Stimulated activated CD4-positive, alpha-beta T cell treated with anti-CD3 and anti-CD28 coated beads, Interleukin-1b, Interleukin-23, amount 100 ng/mL, for 4 hours (primary cell): ENCODE measurements around the gene SERPINB10.
"Not testable (repeated sequence)": the region's sequence is repeated elsewhere in the genome, so short reads cannot be mapped to it uniquely, and the experiment has no call there.

Experiments used
- DNase-seq, 2 donors: peaks; one replicate each; pipeline ENCODE4 v3.0.0-alpha.2; 2020; ENCODE audit warnings: low read depth in 2 of 2

SERPINB10 gene

GRCh38 chr18:63890950-63891304 lies 16.8 kb upstream of the SERPINB10 start:
- no peak for DNase-seq

DNA sequence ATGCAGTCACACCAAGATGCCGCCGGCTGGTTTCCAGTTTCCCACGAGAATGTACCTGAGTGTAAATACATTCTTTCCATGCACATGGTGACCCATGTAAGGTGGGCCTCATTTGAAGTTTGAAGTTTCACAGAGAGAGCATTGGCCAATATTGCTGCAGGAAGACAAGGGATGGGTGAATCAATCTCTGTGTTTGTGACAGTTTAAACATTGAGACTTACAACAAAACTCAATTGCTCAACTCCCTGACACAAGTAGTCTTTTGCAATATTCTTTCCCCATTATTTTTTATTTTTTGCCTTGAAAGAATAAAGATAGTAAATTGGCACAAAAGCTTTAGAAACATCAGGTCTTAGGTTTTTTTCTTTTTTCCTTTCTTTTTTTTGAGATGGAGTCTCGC lies 15.2 kb upstream of the SERPINB10 start:
- DNase-seq: no peak

- DNase-seq: no peak
Observed at GRCh38 chr18:63894106-63894772, 13.5 kb upstream of the SERPINB10 start.

- no peak for DNase-seq
Observed at GRCh38 chr18:63895190-63895589, 12.6 kb upstream of the SERPINB10 start.

GRCh38 chr18:63897072-63897471 lies 10.7 kb upstream of the SERPINB10 start:
- no peak for DNase-seq

DNA sequence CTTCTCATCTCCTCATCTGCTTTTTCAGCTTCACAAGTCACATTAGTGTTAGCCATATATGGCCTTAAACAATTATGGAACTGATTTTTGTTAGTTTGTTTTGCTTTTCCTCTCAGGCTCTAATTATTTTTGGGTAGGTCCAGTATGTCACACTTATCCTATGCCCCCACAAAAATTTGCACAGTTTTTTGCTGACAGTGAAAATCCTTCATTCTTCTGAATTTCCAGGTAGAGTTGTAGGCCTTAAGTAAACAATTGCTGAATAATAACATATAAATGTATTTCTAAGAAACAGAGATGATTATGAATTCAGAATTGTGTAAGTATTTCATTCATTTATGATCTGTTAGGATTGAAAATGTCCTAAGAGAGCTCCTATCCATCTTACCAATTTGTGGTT lies 8.6 kb upstream of the SERPINB10 start:
- DNase-seq: no peak

DNA sequence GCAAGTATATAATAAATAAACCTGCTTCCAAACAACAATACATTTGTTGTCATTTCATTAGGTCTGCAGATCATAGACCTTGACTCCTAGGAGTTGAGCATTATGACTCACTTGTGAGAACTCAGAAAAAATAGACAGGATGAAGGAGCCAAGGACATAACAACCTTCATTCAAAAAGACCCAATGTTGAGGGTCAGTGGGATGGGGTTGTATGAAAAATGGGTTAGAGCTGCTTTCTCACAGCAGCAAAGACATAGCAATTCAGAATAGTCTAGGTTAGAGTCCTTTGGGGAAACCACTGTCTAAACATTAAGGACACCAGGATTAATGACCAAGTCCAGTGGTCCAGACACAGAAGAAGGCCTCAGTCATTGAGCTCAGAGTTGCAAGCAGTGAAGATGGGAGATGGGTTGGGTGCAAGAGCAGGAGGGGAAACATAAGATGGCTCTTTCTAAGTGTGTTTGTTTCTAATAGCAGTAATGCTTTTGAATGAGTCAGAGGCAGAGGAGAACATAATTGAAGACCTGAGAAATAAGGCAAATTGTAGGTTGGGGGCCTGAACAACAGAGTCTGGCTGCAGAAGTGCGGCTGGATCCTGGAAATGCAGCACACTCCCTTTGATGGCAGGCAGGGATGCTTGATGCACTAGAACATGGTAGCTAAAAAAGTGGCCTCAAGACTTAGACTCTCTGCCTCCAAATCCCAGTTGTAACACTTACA lies 3.7 kb upstream of the SERPINB10 start:
- no peak for DNase-seq

- no peak for DNase-seq
Observed at GRCh38 chr18:63904694-63905093, 3.1 kb upstream of the SERPINB10 start.

GRCh38 chr18:63905361-63905760 lies 2.4 kb upstream of the SERPINB10 start:
- no peak for DNase-seq

GRCh38 chr18:63906056-63906455 lies 1.7 kb upstream of the SERPINB10 start:
- no peak for DNase-seq

DNA sequence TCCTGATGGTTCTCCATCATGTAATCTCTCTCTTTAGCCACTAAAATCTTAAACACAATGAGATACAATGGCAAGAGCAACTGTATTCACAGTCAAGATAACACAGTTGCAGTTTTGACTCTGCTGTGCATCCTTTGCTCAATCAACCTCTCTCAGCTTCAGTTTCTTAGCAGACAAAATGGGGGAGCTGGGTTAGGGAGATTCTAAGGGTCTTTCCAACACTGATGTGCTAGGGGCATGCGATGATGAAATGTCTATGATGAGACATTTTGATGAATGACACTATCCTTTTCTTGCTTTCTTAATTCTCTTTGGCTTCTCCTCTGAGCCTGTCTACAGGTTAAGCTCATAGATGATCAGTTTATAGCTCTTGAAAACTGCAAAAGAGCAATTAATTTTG lies 1.1 kb downstream of the SERPINB10 start:
- no peak for DNase-seq

DNA sequence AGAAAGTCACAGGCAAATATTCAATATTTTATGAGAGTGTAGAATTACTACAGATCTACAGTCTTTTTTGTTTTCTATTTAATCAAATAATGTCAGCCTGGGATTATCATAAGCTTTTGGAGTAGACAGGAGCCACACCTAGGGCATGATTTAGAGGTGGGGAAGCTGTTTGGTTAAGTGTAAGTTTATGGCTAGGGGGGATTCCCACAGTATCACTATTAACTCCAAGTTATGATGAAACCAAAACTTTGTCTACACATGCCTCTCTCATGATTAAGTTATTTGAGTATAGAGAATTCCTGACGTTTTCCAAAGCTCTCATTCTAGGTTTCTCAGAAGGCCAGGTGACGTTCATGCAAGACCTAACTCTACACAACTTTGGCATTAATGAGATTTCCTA lies 2.1 kb downstream of the SERPINB10 start:
- DNase-seq: no peak

DNA sequence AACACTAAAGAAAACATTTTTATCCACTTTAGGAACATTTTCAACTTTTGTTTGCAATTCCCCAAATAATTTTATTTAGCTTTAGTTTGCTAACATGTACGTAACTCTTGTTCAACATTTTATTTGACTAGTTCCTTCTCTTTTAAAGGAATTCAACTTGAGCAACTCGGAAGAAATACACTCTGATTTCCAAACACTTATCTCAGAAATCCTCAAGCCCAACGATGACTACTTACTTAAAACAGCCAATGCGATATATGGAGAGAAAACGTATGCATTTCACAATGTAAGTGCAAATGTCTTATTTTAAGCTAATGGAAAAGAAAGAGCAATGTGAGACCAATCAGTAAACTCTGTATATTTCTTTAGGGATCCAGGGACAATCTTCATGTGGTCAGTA lies 10.1 kb downstream of the SERPINB10 start:
- DNase-seq: no peak

GRCh38 chr18:63922049-63922448 lies 14.3 kb downstream of the SERPINB10 start:
- no peak for DNase-seq

GRCh38 chr18:63924551-63924950 lies 16.8 kb downstream of the SERPINB10 start:
- no peak for DNase-seq

DNA sequence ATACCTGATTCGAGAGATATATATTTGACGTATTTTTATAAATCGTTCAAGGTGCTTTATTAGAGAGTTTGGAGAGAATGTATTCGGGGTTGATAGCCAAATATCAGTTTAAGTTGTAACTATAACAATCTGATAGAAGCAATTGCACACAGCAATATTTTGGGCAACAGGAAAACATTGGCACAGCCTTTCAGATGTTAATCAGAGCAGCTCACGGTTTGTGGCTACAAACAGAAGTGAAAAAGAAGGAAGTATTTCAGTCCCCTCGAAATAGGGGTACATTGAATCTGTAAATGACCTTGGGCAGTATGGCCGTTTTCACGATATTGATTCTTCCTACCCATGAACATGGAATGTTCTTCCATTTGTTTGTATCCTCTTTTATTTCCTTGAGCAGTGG lies 20.6 kb downstream of the SERPINB10 start:
- no peak for DNase-seq

GRCh38 chr18:63929369-63929768 lies 21.6 kb downstream of the SERPINB10 start:
- DNase-seq: not testable (repeated sequence)

- DNase-seq: no peak
Observed at GRCh38 chr18:63930773-63931354, 23.1 kb downstream of the SERPINB10 start.

- peak in 1 of 2 donors; percentile 47 for DNase-seq
Observed at GRCh38 chr18:63936156-63936931, 28.6 kb downstream of the SERPINB10 start.

DNA sequence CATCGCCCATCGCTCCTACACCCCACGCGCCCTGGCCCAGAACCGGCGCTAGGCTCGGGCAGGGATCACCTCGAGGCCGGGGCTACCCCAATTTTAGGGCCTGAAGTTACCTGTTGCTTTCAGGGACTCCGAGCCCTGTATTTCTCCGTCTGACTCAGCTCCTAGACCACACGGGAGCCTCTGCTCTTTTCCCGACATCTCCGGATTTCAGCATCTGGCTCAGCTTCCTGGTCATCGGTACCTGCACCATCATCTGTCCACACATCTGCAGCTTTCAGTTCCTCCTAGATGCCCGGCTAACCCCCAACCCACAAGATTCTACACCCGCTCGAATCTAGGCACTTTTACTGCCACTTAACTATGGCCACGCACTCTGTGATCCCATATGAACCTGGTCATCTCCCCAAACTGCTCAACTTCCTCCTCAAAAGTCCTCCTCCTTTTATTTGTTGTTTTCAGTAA lies 29.2 kb downstream of the SERPINB10 start:
- DNase-seq: no peak

DNA sequence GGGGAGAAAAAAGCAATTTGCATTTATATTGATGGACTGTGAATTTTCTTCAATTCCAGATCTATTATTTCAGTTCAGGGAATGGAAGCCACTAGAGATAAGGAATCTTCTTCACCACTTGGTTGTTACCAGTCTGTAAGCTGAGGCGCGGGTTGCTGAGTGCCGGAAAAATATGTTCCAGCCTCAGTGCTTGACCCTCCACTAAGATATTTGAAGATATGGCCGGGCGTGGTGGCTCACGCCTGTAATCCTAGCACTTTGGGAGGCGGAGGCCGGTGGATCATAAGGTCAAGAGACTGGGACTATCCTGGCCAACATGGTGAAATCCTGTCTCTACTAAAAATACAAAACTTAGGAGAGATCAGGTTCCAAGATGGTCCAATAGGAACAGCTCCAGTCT lies 32.2 kb downstream of the SERPINB10 start:
- no peak for DNase-seq

DNA sequence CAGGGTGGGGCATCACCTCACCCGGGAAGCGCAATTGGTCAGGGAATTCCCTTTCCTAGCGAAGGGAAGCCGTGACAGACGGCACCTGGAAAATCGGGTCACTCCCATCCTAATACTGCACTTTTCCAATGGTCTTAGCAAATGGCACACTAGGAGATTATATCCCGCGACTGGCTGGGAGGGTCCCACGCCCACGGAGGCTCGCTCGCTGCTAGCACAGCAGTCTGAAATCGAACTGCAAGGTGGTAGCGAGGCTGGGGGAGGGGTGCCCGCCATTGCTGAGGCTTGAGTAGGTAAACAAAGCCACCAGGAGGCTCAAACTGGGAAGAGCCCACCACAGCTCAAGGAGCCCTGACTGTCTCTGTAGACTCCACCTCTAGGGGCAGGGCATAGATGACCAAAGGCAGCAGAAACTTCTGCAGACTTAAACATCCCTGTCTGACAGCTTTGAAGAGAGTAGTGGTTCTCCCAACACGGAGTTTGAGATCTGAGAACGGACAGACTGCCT lies 32.8 kb downstream of the SERPINB10 start:
- DNase-seq: not testable (repeated sequence)
